ENCODE data around the gene ERMN. TPM values are rescaled to one million over a fixed set of nuclear protein-coding genes. Genes with fewer than 3 reads are reported as not detected.

Gene ERMN
- total RNA-seq, 1 donor from 2014 or later: not detected

DNA sequence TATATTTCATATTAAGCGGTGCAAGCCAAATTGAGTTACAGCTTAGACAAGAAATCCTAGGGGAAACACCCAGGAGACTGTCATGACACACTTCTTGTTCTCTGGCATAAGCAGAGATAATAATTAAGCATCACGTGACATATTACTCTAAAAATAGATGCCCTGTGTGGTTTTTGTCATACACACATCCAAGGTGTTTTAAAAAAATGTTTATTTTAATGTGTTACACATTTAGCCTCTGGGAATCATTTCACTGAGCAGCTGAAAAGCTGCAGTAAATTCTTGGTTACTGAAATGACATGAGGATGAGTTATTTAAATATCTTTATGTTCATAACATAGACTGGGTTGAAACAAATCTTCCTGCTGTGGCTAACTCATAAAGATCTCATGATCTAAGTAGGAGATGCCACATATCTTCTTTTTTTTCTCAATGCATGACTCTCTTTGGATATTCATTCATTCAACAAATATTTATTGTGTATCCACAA, 38.0 kb upstream of the ERMN start:
- Mint-ChIP-seq H3K27me3 (ENCODE audit: unreplicated experiment) (peaks cover 2% of the 10 kb centered on the region), H3K4me3 (ENCODE audit: unreplicated experiment) (no peak overlapping the region), H3K9me3 (ENCODE audit: unreplicated experiment) (peaks cover 6% of the 10 kb centered on the region), H3K36me3 (ENCODE audit: unreplicated experiment) (no peaks in the 10 kb centered on the region), H3K4me1 (ENCODE audit: unreplicated experiment) (peaks cover 24% of the 10 kb centered on the region), H3K27ac (ENCODE audit: unreplicated experiment) (peak overlapping the region; percentile 48)
- TF ChIP-seq, protein P1, sequence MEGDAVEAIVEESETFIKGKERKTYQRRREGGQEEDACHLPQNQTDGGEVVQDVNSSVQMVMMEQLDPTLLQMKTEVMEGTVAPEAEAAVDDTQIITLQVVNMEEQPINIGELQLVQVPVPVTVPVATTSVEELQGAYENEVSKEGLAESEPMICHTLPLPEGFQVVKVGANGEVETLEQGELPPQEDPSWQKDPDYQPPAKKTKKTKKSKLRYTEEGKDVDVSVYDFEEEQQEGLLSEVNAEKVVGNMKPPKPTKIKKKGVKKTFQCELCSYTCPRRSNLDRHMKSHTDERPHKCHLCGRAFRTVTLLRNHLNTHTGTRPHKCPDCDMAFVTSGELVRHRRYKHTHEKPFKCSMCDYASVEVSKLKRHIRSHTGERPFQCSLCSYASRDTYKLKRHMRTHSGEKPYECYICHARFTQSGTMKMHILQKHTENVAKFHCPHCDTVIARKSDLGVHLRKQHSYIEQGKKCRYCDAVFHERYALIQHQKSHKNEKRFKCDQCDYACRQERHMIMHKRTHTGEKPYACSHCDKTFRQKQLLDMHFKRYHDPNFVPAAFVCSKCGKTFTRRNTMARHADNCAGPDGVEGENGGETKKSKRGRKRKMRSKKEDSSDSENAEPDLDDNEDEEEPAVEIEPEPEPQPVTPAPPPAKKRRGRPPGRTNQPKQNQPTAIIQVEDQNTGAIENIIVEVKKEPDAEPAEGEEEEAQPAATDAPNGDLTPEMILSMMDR (IDR thresholded peaks at IDR 0.05): no peak
- DNase-seq (ENCODE audit: extremely low spot score, unreplicated experiment): no peak

DNA sequence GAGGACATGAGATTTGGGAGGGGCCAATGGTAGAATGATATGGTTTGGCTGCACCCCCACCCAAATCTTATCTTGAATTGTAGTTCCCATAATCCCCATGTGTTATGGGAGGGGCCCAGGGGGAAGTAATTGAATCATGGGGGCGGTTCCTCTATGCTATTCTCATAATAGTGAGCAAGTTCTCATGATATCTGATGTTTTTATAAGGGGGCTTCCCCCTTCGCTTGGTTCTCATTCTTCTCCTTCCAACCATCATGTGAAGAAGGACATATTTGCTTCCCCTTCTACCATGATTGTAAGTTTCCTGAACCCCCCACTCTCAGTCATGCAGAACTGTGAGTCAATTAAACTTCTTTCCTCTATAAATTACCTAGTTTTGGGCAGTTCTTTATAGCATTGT, 37.0 kb upstream of the ERMN start:
- H3K27me3 Mint-ChIP-seq (ENCODE audit: unreplicated experiment): peaks cover 2% of the 10 kb centered on the region
- no peak overlapping the region for H3K27ac Mint-ChIP-seq (ENCODE audit: unreplicated experiment)
- H3K36me3 Mint-ChIP-seq (ENCODE audit: unreplicated experiment): no peaks in the 10 kb centered on the region
- TF ChIP-seq, protein P1 (IDR thresholded peaks at IDR 0.05): no peak
- H3K4me1 Mint-ChIP-seq (ENCODE audit: unreplicated experiment): peaks cover 24% of the 10 kb centered on the region
- no peak overlapping the region for H3K4me3 Mint-ChIP-seq (ENCODE audit: unreplicated experiment)
- DNase-seq (ENCODE audit: extremely low spot score, unreplicated experiment): no peak
- H3K9me3 Mint-ChIP-seq (ENCODE audit: unreplicated experiment): peaks cover 6% of the 10 kb centered on the region

DNA sequence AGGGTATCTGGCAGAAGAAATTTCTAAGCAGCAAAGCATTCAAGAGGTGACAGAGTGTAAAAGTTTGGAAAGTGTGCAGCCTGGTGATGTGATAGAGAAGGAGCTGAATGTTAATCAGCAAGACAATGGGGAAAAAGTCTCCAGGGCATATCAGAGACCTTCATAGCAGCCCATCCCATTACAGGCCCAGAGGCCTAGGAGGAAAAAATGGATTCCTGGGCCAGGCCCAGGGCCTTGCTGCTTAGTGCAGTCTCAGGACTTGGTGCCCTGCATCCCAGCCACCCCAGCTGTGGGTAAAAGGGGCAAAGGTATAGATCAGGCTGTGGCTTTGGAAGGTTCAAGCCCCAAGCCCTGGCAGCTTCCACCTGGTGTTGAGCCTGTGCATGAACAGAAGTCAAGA, 35.9 kb upstream of the ERMN start:
- TF ChIP-seq, protein P1 (IDR thresholded peaks at IDR 0.05): no peak

DNA sequence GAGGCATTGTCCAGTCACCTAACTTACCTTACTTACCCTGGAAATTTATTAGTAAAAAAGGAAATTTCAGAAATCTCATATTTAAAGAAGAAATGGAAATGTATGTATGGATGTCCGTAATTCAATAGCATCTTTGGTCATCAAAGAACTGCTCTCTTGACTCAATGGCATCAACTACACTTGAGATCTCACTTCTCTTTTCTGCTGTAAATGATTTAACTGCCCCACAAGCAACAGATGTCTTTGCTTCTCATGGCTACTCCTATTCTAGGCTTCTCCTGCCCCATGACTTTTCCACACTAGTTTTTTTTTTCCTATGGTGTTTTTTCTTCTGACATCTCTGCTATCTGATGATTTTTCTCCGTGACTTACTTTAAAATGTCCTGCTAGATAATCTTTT, 34.0 kb upstream of the ERMN start:
- no peak overlapping the region for H3K4me3 Mint-ChIP-seq (ENCODE audit: unreplicated experiment)
- H3K27me3 Mint-ChIP-seq (ENCODE audit: unreplicated experiment): no peaks in the 10 kb centered on the region
- no peaks in the 10 kb centered on the region for H3K36me3 Mint-ChIP-seq (ENCODE audit: unreplicated experiment)
- no peak overlapping the region for H3K27ac Mint-ChIP-seq (ENCODE audit: unreplicated experiment)
- no peak for DNase-seq (ENCODE audit: extremely low spot score, unreplicated experiment)
- H3K9me3 Mint-ChIP-seq (ENCODE audit: unreplicated experiment): peaks cover 6% of the 10 kb centered on the region
- TF ChIP-seq, protein P1 (IDR thresholded peaks at IDR 0.05): no peak
- H3K4me1 Mint-ChIP-seq (ENCODE audit: unreplicated experiment): peaks cover 21% of the 10 kb centered on the region

More for the DNA sequence above, 35.9 kb upstream of the ERMN start:
- H3K4me3 Mint-ChIP-seq (ENCODE audit: unreplicated experiment): no peak overlapping the region
- H3K27me3 Mint-ChIP-seq (ENCODE audit: unreplicated experiment): peaks cover 2% of the 10 kb centered on the region
- H3K9me3 Mint-ChIP-seq (ENCODE audit: unreplicated experiment): peaks cover 6% of the 10 kb centered on the region
- H3K4me1 Mint-ChIP-seq (ENCODE audit: unreplicated experiment): peaks cover 24% of the 10 kb centered on the region
- no peak for DNase-seq (ENCODE audit: extremely low spot score, unreplicated experiment)
- H3K36me3 Mint-ChIP-seq (ENCODE audit: unreplicated experiment): no peaks in the 10 kb centered on the region
- no peak overlapping the region for H3K27ac Mint-ChIP-seq (ENCODE audit: unreplicated experiment)

DNA sequence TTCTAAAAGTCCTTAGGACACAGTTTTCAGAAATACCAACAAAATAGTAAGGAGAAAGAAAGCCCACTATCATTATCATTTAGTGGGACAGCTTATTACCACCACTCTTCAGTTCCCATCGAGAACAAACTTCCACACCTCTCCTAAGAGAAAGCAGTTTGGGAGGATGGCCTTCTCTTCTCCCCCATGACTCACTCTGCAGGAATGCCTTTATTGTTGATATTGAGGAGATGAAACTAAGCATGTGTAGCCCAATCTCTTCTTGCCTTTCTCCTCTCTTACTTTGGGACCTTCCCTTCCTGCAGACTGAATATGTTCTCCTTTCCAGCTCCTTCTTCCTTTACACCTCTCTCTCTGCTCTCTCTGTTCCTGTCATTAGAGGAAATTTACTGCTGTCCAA, 30.0 kb upstream of the ERMN start:
- no peak overlapping the region for H3K27ac Mint-ChIP-seq (ENCODE audit: unreplicated experiment)
- no peaks in the 10 kb centered on the region for H3K36me3 Mint-ChIP-seq (ENCODE audit: unreplicated experiment)
- TF ChIP-seq, protein P1 (IDR thresholded peaks at IDR 0.05): no peak
- no peaks in the 10 kb centered on the region for H3K27me3 Mint-ChIP-seq (ENCODE audit: unreplicated experiment)
- no peak overlapping the region for H3K4me3 Mint-ChIP-seq (ENCODE audit: unreplicated experiment)
- H3K4me1 Mint-ChIP-seq (ENCODE audit: unreplicated experiment): peaks cover 5% of the 10 kb centered on the region
- H3K9me3 Mint-ChIP-seq (ENCODE audit: unreplicated experiment): peaks cover 3% of the 10 kb centered on the region
- DNase-seq (ENCODE audit: extremely low spot score, unreplicated experiment): no peak

Data from osteocyte (in vitro differentiated cells).